HG03280 (cell line): ENCODE measurements around the gene ADSS2.
A peak's percentile ranks its signal among the peaks of the same experiment; 100 is the strongest.

Experiments used
- ATAC-seq: cut with Tn5 transposase; IDR thresholded peaks from one replicate; pipeline ENCODE4 v1.9.1; 2021; ENCODE audit warnings: mild to moderate bottlenecking, moderate library complexity; ENCODE audit not compliant: unreplicated experiment

ADSS2 gene

GRCh38 chr1:244447024-244447423 lies 4.7 kb downstream of the ADSS2 start:
- ATAC-seq = no peak

DNA sequence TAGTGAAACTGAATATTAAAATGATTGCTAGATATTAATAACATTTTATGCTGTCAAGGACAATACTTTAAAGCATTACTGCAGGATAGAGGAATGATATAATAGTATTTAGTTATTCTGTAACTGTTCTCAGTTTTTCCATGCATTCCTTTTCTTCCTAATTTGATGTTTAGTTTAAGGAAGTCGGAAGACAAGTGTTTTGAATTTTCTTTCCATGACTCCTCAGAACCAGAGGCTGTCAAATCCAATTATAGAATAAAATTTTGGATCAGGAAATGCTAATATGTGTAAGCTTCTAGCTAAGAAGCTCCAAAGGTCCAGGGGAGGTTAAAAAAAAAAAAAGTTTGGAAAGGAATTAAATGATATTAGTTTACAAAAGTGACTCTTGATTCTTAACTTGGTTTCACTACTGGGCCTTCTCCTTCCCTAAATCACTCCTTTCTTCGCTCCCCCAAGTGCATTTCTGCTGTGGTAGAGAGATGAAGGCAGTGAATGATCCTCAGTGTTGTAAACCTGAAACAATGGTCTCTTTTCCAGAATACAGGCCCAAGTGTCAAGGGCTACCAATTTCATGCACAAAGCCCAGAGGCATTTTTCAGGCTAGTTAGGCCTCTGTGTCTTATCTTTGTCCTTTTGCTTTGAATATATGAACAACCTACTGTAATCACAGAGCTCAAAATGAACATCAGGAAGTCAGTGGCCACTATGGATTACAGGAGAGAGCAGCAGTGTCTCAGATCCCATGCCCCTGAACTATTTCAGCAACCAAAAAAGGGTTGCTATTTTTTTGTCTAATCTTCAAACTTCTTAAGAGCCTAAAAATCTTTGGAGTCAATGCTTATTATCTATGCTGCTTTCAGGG lies 6.2 kb downstream of the ADSS2 start:
- ATAC-seq = no peak

- ATAC-seq = no peak
Measured at GRCh38 chr1:244444854-244445253, 6.9 kb downstream of the ADSS2 start.

- no peak for ATAC-seq
Measured at GRCh38 chr1:244442850-244443249, 8.9 kb downstream of the ADSS2 start.

GRCh38 chr1:244439391-244440032 lies 12.2 kb downstream of the ADSS2 start:
- ATAC-seq = no peak

DNA sequence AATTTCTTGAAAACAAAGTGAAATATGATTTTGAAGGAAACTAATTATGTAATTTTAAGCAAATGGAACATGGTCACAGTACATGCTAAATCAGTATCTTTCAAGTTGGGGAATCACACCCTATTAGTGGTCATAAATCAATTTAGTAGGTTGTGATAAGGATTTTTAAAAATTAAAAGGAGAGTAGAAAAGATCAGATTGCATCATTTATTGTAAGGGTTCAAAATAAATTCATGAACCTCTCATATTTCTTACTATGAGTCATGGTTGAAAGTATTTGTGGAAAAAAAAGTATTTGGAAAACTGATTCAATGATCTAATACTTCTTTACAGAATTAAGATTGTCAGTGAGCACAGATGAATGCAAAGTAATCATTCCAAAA lies 14.6 kb downstream of the ADSS2 start:
- ATAC-seq = no peak

- ATAC-seq = no peak
Measured at GRCh38 chr1:244436336-244437085, 15.2 kb downstream of the ADSS2 start.

DNA sequence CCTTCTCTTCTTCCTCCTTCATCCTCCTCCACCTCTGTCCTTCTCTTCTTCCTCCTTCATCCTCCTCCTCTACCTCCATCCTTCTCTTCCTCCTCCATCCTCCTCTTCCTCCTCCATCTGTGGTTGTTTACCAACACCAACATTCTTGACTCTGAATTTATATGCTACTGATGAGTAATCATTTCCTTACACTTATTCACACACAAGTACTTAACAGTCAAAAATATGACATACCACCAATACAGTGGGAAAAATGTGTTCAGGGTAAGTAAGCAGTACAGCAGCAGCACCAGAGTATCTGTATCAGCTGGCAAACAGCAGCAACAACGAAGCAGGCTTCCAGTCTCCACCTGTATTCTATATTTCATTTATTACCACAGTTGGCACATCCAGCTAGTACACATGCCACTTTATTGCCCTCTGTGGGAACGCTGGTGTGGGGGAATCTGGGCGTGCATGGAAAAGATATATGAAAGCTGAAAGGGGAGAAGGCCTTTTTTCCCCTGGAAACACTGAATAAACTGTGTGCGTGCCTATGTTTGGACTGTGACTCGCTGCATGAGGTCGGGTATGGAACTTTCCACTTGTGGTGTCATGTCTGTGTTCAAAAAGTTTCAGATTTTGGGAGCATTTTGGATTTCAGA lies 16.0 kb downstream of the ADSS2 start:
- no peak for ATAC-seq

DNA sequence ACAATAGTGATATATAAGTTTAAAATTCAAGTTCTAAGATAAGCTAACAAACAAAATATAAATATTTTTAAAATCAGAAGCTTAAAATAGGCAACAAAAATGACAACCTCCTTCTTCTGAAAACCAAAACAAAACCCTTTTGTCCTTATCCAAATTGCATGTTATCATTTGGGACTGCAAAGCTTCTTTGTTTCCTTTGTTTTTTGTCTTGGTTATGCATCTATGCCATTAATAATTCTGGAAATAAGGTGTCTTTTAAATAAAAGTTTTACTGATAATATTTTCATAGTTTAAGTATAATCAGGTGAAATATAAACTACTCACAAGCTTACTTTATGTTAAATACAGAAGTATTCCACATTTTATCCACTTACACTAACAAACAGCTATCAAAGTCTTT lies 20.5 kb downstream of the ADSS2 start:
- no peak for ATAC-seq

- no peak for ATAC-seq
Measured at GRCh38 chr1:244429818-244430217, 21.9 kb downstream of the ADSS2 start.

DNA sequence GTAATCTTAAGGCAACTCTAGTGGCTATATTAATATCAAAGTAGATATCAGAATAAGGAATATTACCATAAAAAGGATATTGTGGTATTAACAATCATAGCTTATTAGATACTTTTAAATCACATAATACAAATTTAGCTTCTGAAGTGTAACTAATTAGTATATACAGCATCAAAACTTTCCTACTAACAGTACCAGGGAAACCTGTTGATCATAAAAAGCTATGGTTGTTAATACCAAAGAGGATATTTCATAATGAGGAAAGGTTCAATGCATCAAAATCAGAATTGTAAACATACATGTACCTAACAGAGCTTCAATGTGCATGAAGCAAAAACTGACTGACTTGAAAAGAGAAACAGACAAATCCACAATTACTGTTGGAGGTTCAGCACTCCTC lies 24.1 kb downstream of the ADSS2 start:
- ATAC-seq = no peak

DNA sequence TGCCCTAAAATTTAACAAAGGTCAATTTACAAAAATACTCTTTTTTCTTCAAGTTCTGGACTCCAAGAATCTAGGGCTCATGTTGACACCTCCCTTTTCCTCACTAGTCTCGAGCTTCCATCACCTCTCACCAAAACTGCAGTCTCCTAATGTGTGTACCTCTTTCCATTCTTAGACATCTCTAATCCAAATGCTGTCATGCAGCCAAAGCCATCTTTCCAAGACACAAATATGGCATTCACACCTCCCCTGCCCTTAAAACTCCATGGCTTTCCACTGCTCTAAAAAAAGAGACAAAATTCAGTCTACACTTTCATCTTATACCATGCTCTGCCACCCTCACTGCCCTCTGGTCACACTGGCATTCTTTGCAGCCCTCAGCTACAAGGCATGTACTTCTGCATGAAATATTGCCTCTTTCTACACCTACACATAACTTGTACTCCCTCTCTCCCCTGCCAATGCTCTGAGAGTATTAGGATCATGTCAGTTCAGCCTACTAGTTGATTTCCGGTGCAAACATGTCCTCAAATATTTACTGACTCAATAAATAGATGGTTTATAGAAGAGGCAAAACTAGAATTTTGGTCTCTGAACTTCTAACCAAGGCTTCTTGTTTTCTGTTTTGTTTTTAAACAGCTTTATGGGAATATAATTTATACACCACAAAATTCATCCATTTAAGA lies 26.9 kb downstream of the ADSS2 start:
- ATAC-seq = no peak

- ATAC-seq = no peak
Measured at GRCh38 chr1:244422174-244422573, 29.5 kb downstream of the ADSS2 start.

DNA sequence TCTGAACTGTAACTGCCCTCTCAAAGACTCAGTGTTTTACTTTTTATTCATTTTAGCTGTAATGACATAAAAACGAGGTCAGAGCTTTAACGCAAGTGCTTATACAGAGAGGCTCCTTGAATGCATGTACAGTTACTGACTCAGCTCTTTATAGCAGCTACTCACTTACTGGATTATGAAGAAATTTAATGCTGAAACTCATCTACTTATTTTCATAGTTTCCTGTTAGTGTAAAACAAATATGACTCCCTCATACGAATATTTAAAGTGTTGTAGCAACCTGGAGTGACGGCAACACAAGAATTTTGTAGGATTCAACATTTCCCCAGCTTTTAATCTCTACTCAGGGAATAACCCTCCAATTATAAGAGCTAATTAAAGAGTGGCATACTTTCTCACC lies 32.7 kb downstream of the ADSS2 start:
- no peak for ATAC-seq

- no peak for ATAC-seq
Measured at GRCh38 chr1:244414543-244414942, 37.2 kb downstream of the ADSS2 start.

- ATAC-seq = no peak
Measured at GRCh38 chr1:244413736-244414135, 38.0 kb downstream of the ADSS2 start.

- no peak for ATAC-seq
Measured at GRCh38 chr1:244412176-244412575, 39.5 kb downstream of the ADSS2 start.

DNA sequence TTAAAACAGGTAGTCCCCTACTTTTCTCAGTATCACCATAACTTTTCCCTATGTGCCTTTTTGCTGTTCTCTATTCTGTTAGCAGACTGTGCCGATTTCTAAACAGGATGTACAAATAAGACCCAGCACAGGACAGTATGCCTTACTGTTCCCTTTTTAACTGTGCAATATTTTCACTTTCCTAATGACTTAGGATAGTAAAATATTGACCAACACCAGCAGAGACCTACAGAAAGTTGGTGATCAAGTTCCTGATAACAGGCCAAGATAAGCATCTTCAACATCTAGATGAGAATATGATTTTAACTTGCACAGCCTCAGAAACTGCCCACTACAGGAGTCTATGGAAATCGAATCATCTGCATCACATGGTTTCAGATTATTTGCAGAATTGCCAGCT lies 42.0 kb downstream of the ADSS2 start:
- ATAC-seq = peak; percentile 61

DNA sequence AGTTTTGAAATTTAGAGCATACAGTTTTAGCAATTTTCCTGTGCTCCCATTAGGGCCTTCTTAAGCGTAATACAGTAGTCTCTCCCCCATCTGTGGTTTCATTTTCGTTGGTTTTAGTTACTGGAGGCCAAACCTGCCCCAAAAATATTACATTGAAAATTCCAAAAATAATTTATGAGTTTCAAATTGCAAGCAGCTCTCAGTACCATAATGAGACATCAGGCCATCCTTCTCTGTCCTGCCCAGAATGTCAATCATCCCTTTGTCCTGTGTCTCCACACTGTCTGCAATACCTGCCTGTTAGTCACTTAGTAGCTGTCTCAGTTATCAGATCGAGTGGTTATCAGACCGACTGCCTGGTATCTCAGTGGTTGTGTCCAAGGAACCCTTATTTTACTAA lies 45.4 kb downstream of the ADSS2 start:
- ATAC-seq = peak; percentile 80

DNA sequence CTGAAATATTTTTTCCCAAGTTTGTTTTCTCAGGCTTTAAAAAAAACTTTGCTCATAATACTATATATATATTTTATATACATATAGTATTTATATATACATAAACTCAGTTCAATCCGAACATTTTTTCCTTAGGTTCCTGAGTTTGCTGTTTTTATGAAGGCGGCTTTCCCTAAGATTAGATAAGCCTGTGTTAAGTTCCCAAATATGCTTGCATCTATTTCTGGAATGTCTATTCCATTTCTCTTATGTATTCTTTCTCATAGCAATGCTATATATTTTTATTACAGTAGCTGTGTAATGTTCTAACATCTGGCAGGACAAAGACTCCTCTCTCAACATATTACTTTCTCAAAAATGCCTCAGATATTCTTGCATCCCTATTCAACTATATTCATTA lies 45.9 kb downstream of the ADSS2 start:
- ATAC-seq = no peak

DNA sequence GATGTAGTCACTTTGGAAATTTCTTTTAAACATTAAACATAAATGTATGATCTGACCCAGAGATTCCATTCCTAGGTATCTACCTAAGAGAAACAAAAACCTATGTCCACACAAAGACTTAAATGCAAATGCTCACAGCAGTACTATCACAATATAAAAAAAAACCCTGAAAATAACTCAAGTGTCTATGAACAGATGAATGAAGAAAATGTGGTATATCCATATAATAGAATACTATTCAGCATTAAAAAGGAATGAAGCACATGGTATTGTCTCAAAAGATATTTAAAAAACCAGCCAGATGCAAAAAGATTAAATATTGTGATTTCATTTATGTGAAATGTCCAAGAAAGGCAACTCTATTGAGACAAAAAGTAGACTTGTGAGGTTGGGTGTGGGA lies 48.3 kb downstream of the ADSS2 start:
- no peak for ATAC-seq
